PC-3 (cell line): Measurements from ENCODE around the gene DLG1. TPM values are rescaled to one million over a fixed set of nuclear protein-coding genes. Genes with fewer than 3 reads are reported as not detected.

Experiments
- ATAC-seq: fragments of 200-7000 bp; cut with Tn5 transposase; 2 replicates; pipeline ENCODE4 v1.9.1; 2020; ENCODE audit warnings: mild to moderate bottlenecking, moderate library complexity
- BruUV-seq: library from RNA; stranded (reverse); fragments of 400-500 nt; replicated peaks from 2 replicates; lab custom pipeline; 2021; lab: Mats Ljungman, UMichigan
- CTCF ChIA-PET: fragments of 300-600 bp; sonication (Branson Sonifier 250); formaldehyde crosslinking; loops from one replicate; lab custom pipeline; 2022; ENCODE audit warnings: antibody characterized with exemption; lab: Charles Lee
- POLR2A ChIA-PET: fragments of 300-600 bp; sonication (Branson Sonifier 250); formaldehyde crosslinking; loops from one replicate; lab custom pipeline; 2022; ENCODE audit warnings: antibody characterized with exemption; ENCODE audit not compliant: unreplicated experiment; lab: Charles Lee
- DNase-seq: peaks from one replicate; pipeline ENCODE4 v3.0.0-alpha.2; 2015
- H2AFZ ChIP-seq: fragments of 300-600 bp; sonication (generic); 2 replicates; pipeline ENCODE4 v1.6.0; 2016; ENCODE audit warnings: antibody characterized with exemption, low read length
- H3F3A ChIP-seq: fragments of 300-600 bp; sonication (generic); one replicate; pipeline ENCODE4 v1.6.0; 2017; ENCODE audit warnings: antibody characterized with exemption, low read length, control low read depth, mild to moderate bottlenecking; ENCODE audit not compliant: unreplicated experiment
- H3K27ac ChIP-seq: fragments of 300-600 bp; sonication (generic); 2 replicates; pipeline ENCODE4 v1.5.1; 2016; ENCODE audit warnings: mild to moderate bottlenecking, low read length
- H3K27me3 ChIP-seq: fragments of 300-600 bp; sonication (generic); 2 replicates; pipeline ENCODE4 v1.6.1; 2016; ENCODE audit warnings: low read length, mixed read lengths
- H3K36me3 ChIP-seq: fragments of 300-600 bp; sonication (generic); 2 replicates; pipeline ENCODE4 v1.6.1; 2016; ENCODE audit warnings: low read depth, mixed run types, low read length, mixed read lengths
- H3K4me1 ChIP-seq: fragments of 300-600 bp; sonication (generic); 2 replicates; pipeline ENCODE4 v1.5.1; 2016; ENCODE audit warnings: low read length; ENCODE audit not compliant: insufficient read depth
- H3K4me2 ChIP-seq: fragments of 300-600 bp; sonication (generic); 2 replicates; pipeline ENCODE4 v1.6.0; 2016; ENCODE audit warnings: low read length
- H3K4me3 ChIP-seq: fragments of 300-600 bp; sonication (generic); 2 replicates; pipeline ENCODE4 v1.5.1; 2016; ENCODE audit warnings: mild to moderate bottlenecking, low read length, mixed read lengths
- H3K79me2 ChIP-seq: fragments of 300-600 bp; sonication (generic); 2 replicates; pipeline ENCODE4 v1.6.1; 2017; ENCODE audit warnings: low read length, mixed read lengths
- H3K9ac ChIP-seq: fragments of 300-600 bp; sonication (generic); 2 replicates; pipeline ENCODE4 v1.6.0; 2016; ENCODE audit warnings: mild to moderate bottlenecking, low read length
- H3K9me2 ChIP-seq: fragments of 300-600 bp; sonication (generic); replicated peaks from 2 replicates; pipeline ENCODE4 v1.6.1; 2016; ENCODE audit warnings: mixed run types, low read length, mixed read lengths
- H3K9me3 ChIP-seq: fragments of 300-600 bp; sonication (generic); 2 replicates; pipeline ENCODE4 v1.6.1; 2016; ENCODE audit warnings: low read length, mixed read lengths
- H4K20me1 ChIP-seq: fragments of 300-600 bp; sonication (generic); 2 replicates; pipeline ENCODE4 v1.6.1; 2016; ENCODE audit warnings: low read length, mixed read lengths
- EZH2 ChIP-seq: fragments of 300-600 bp; sonication (generic); IDR thresholded peaks from one replicate; pipeline ENCODE4 v1.6.1; 2017; ENCODE audit warnings: antibody characterized with exemption, mild to moderate bottlenecking, low read length; ENCODE audit not compliant: unreplicated experiment
- EZH2phosphoT487 ChIP-seq: fragments of 300-600 bp; sonication (generic); IDR thresholded peaks from 2 replicates; pipeline ENCODE4 v1.6.1; 2018; ENCODE audit warnings: mild to moderate bottlenecking, antibody characterized with exemption, low read length, borderline replicate concordance
- intact Hi-C: fragments of 100-400 bp; cut with micrococcal nuclease; formaldehyde crosslinking; loops from 2 replicates; pipeline ENCODE4 v1.9.0; 2023
- total RNA-seq: library from RNA; depleted of rRNA; stranded (reverse); fragments of >200 nt; gene quantifications from 2 replicates; pipeline ENCODE4 v1.2.3, GENCODE V29; 2014
- TF ChIP-seq, protein P1 (sequence below): fragments of 300-600 bp; sonication (generic); conservative IDR thresholded peaks from 2 replicates; pipeline ENCODE4 v1.5.1; 2017; ENCODE audit warnings: antibody characterized with exemption, low read depth, mild to moderate bottlenecking, low read length

DLG1 gene
- total RNA-seq, 1 experiment from 2014 or later: 60.8 TPM

DNA sequence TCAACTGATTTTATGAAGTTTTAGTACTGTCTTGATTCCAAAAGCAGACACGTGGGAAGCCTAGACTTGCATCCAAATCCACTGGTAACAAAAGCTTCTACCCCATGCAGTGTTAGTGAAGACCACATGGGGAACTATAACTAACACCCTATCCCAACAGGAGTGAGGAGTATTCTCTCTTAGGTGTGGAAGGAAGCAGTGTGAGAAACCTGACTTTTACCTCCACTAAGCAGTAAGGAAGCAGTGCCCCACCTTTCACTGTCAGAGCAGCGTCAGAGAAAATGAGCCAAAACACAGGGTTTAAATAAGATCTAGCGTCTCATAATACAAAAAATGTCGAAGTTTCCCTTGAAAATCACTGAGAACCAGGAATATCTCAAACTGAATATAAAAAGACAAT, 60.5 kb downstream of the DLG1 start:
- Histone ChIP-seq H3K27me3 (no peaks in the 10 kb centered on the region), H3K9ac (no peak overlapping the region), H4K20me1 (0 out of 2 replicates have a peak, but pooled peaks cover 4% of the 10 kb centered on the region), H3K9me2 (no peaks in the 10 kb centered on the region), H2AFZ (no peak overlapping the region), H3K9me3 (peaks cover 15% of the 10 kb centered on the region), H3K79me2 (peaks cover 100% of the 10 kb centered on the region), H3K4me1 (no peaks in the 10 kb centered on the region), H3K4me2 (no peak overlapping the region), H3F3A (no peaks in the 10 kb centered on the region), H3K4me3 (no peak overlapping the region), H3K36me3 (peaks cover 39% of the 10 kb centered on the region), H3K27ac (no peak overlapping the region)
- DNase-seq: no peak
- ChIA-PET CTCF (no interaction called here), POLR2A (no interaction called here)
- no TSS peak for BruUV-seq
- ATAC-seq: no peak
- TF ChIP-seq EZH2: no peak
- no peak for TF ChIP-seq EZH2phosphoT487
- TF ChIP-seq, protein P1, sequence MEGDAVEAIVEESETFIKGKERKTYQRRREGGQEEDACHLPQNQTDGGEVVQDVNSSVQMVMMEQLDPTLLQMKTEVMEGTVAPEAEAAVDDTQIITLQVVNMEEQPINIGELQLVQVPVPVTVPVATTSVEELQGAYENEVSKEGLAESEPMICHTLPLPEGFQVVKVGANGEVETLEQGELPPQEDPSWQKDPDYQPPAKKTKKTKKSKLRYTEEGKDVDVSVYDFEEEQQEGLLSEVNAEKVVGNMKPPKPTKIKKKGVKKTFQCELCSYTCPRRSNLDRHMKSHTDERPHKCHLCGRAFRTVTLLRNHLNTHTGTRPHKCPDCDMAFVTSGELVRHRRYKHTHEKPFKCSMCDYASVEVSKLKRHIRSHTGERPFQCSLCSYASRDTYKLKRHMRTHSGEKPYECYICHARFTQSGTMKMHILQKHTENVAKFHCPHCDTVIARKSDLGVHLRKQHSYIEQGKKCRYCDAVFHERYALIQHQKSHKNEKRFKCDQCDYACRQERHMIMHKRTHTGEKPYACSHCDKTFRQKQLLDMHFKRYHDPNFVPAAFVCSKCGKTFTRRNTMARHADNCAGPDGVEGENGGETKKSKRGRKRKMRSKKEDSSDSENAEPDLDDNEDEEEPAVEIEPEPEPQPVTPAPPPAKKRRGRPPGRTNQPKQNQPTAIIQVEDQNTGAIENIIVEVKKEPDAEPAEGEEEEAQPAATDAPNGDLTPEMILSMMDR: no peak
- intact Hi-C loops: no loop called here

DNA sequence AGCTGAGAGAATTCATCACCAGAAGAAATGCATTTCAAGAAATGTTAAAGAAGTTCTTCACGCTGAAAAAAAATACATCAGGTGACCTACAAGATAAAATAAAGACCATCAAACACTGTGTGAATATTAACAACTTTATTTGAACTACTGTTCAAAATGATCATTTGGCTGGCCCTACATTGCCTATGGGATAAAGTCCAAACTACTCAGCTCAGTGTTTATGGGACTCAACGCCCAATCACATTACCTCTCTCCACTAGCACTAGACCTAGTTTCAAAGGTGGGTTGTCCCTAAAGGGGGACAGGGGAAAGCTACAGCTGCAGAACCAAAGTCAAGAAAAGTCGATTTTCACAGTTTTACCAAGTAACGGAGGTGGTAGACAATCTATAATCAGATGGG, 62.0 kb downstream of the DLG1 start:
- no peaks in the 10 kb centered on the region for H3K4me1 ChIP-seq
- peaks cover 25% of the 10 kb centered on the region for H3K36me3 ChIP-seq
- peaks cover 100% of the 10 kb centered on the region for H3K79me2 ChIP-seq
- intact Hi-C loops: no loop called here
- DNase-seq (no peak), ATAC-seq (no peak)
- ChIA-PET POLR2A (no interaction called here), CTCF (no interaction called here)
- H3K4me3 ChIP-seq: no peak overlapping the region
- H4K20me1 ChIP-seq: peaks cover 10% of the 10 kb centered on the region; the same call in 1 of the 2 replicates
- H3K9me3 ChIP-seq: 0 out of 2 replicates have a peak, but pooled peaks cover 3% of the 10 kb centered on the region
- no peaks in the 10 kb centered on the region for H3K27me3 ChIP-seq
- H3K4me2 ChIP-seq: no peak overlapping the region
- no peaks in the 10 kb centered on the region for H3K9me2 ChIP-seq
- no TSS peak for BruUV-seq
- no peak overlapping the region for H3K27ac ChIP-seq
- no peak overlapping the region for H3K9ac ChIP-seq
- H2AFZ ChIP-seq: no peak overlapping the region
- no peaks in the 10 kb centered on the region for H3F3A ChIP-seq
- no peak for TF ChIP-seq EZH2phosphoT487
- TF ChIP-seq, protein P1: no peak
- TF ChIP-seq EZH2: no peak

DNA sequence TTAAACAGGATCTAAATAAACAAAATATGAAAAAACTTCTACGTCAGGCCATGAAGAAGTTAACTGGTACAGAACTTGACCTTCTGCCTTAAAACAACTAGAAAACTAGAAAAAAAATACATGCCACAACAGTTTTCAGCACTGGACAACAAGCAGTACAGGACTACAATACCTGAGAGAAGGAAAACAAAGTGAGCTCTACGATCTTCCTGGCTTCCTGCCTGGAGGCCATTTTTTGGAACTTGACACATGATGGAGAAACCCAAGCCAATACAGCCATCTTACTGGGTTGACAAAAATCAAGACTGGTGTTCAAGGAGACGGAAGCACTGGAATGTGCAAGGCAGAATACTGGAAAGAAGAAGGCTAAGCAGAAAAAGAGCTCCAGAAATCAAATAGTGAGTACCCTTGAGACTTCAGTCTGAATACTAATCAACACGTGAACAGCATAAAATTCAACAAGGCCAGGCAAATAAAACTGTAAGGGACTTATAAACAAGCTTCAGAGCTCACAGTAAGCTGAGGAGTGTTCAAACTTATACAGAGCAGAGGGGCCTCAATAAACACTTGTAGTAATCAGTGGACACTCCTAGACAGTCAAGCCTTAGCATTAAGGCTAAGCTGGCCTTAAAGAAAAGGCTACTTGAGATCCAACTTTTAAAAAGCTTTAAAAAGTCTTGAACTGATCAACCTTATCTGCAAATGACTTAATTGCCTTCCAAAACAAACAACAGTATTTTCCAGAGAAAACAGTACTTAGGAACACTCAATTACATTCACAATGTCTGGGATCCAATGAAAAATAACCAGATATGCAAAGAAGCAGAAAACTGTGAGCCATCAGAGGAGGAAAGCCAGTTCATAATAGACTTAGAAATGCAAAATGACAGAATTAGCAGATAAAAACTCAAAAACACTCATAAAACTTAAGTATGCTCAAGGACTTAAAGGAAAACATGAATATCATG, 63.2 kb downstream of the DLG1 start:
- peaks cover 16% of the 10 kb centered on the region; the same call in 1 of the 2 replicates for H3K36me3 ChIP-seq
- ChIA-PET CTCF (no interaction called here), POLR2A (no interaction called here)
- no peak overlapping the region for H3K9ac ChIP-seq
- H3K27ac ChIP-seq: no peak overlapping the region
- no peak for DNase-seq
- no peak overlapping the region for H3K4me2 ChIP-seq
- peaks cover 99% of the 10 kb centered on the region for H3K79me2 ChIP-seq
- intact Hi-C loops: no loop called here
- no peak overlapping the region for H2AFZ ChIP-seq
- no peak overlapping the region for H3K4me3 ChIP-seq
- H3K4me1 ChIP-seq: no peaks in the 10 kb centered on the region
- no peaks in the 10 kb centered on the region for H3F3A ChIP-seq
- no peaks in the 10 kb centered on the region for H3K9me3 ChIP-seq
- ATAC-seq: no peak
- TF ChIP-seq, protein P1: no peak
- TF ChIP-seq EZH2phosphoT487: no peak
- no peaks in the 10 kb centered on the region for H3K9me2 ChIP-seq
- peaks cover 15% of the 10 kb centered on the region; the same call in 1 of the 2 replicates for H4K20me1 ChIP-seq
- no TSS peak for BruUV-seq
- no peaks in the 10 kb centered on the region for H3K27me3 ChIP-seq
